Activated naive CD8-positive, alpha-beta T cell treated with anti-CD3 and anti-CD28 coated beads, Interleukin-2, amount 50 U/mL, for 24 hours (primary cell): ENCODE data around the gene DNAH5.

Experiments used
- ATAC-seq: fragments of 150-1000 bp; cut with Tn5 transposase; one replicate; pipeline ENCODE4 v1.10.0; 2021
- DNase-seq: peaks from one replicate; pipeline ENCODE4 v3.0.0; 2021
- H3K27ac Mint-ChIP-seq: one replicate; pipeline ENCODE4 v1.8.0; 2021; ENCODE audit warnings: mild to moderate bottlenecking, mixed read lengths
- H3K27me3 Mint-ChIP-seq: one replicate; pipeline ENCODE4 v1.8.0; 2021; ENCODE audit warnings: mixed read lengths
- H3K36me3 Mint-ChIP-seq: one replicate; pipeline ENCODE4 v1.8.0; 2021; ENCODE audit warnings: low read depth, mixed read lengths
- H3K4me1 Mint-ChIP-seq: one replicate; pipeline ENCODE4 v1.8.0; 2021; ENCODE audit warnings: mixed read lengths
- H3K4me3 Mint-ChIP-seq: one replicate; pipeline ENCODE4 v1.8.0; 2021; ENCODE audit warnings: mild to moderate bottlenecking, moderate library complexity, mixed read lengths
- H3K9me3 Mint-ChIP-seq: one replicate; pipeline ENCODE4 v1.8.0; 2021; ENCODE audit warnings: mixed read lengths

DNAH5 gene

DNA sequence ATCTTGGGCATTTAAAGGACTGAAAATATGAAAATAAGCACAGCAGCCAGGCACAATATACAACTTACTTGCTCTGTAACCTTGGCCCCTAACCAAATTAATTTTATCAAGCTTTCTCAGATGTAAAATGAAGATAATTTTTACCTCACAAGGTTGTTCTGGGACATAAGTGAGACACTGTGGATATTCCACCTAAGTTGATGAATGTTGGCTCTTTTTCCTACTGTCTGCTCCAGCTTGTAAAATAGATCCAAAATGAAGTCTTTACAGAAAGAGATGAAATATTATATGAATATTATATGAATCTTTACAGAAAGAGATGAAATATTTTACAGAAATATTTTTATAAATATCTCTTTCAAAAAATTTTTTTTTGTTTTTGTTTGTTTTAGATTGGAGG, 270.1 kb downstream of the DNAH5 start:
- peaks cover 19% of the 10 kb centered on the region for H3K9me3 Mint-ChIP-seq
- H3K4me3 Mint-ChIP-seq: no peak overlapping the region
- no peaks in the 10 kb centered on the region for H3K36me3 Mint-ChIP-seq
- DNase-seq: no peak
- H3K4me1 Mint-ChIP-seq: no peaks in the 10 kb centered on the region
- no peaks in the 10 kb centered on the region for H3K27me3 Mint-ChIP-seq
- no peak for ATAC-seq
- H3K27ac Mint-ChIP-seq: no peak overlapping the region

DNA sequence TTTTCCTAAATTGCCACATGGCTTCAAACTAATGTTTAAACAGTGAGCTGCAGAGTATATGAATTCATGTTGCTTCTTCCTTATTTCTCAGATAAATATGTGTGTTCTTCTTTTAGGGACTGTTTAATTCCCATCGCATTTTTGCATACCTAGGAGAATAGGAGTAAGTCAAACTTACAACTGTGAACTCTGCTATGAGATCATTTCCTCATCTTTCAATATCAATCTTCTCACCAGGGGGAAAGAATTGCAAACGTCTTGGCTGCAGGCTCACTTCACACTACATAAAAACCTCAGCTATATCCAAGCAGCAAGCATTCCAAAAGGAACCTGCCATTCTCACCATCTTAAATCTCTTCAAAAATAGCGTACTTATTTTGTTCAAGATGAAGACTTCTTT, 271.0 kb downstream of the DNAH5 start:
- H3K36me3 Mint-ChIP-seq: no peaks in the 10 kb centered on the region
- peaks cover 19% of the 10 kb centered on the region for H3K9me3 Mint-ChIP-seq
- no peaks in the 10 kb centered on the region for H3K4me1 Mint-ChIP-seq
- DNase-seq (no peak), ATAC-seq (no peak)
- no peaks in the 10 kb centered on the region for H3K27me3 Mint-ChIP-seq
- no peak overlapping the region for H3K27ac Mint-ChIP-seq
- no peak overlapping the region for H3K4me3 Mint-ChIP-seq

DNA sequence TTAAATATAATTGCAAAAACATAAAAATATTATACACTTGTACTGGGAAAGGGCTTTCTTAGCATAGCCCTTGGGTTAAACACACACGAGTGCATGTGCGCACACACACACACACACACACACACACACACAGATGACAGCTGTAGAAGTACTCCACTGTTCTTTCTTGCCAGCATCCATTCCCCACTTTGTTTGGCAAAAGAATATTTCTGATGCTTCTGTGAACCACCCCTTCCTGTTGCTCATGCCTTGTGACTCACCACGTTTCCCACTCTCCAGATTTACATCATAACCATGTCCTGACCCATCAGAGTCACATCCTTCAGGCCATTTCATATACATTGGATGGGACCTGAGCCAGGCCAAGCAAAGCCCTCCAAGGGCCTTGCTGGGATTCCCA, 280.1 kb downstream of the DNAH5 start:
- Mint-ChIP-seq H3K36me3 (no peaks in the 10 kb centered on the region), H3K4me1 (no peaks in the 10 kb centered on the region), H3K9me3 (peaks cover 8% of the 10 kb centered on the region), H3K27me3 (no peaks in the 10 kb centered on the region), H3K4me3 (no peak overlapping the region), H3K27ac (no peak overlapping the region)
- no peak for DNase-seq
- ATAC-seq: no peak

DNA sequence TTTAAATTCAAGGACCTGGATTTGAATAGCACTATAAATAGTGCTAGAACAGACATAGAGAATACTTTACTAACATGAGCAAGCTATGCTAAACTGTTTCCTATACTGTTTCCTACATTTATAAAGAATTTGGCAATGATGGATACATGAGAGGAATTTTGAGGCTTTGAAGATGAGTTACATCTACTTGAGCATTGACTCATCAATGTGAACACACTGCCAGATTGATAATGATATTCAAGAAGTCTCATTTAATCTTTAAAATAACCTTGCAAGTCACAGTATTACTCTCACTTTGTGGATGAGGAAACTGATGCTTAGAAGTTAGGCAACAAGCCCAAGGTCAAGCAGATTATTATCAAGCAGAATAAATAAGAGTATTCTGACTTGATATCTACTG, 281.9 kb downstream of the DNAH5 start:
- Mint-ChIP-seq H3K27me3 (no peaks in the 10 kb centered on the region), H3K36me3 (no peaks in the 10 kb centered on the region)

DNA sequence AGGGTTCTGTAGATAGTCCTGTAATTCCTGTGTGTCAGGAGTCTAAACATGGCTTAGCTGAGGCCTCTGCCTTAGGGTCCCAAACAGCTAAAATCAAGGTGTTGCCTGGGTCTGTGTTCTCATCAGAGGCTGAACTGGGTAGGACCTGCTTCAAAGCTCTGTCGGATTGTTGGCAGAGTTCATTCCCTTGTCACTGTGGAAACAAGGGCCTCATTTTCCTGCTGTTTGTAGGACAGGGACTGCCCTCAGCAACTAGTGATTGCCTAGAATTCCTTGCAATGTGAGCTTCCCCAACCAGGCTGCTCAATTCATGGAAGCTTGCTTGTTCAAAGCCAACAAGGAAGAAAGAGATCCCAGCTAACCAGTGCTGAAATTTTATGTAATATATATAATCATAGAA, 283.2 kb downstream of the DNAH5 start:
- H3K9me3 Mint-ChIP-seq: peaks cover 8% of the 10 kb centered on the region
- H3K4me3 Mint-ChIP-seq: no peak overlapping the region
- no peak overlapping the region for H3K27ac Mint-ChIP-seq
- H3K27me3 Mint-ChIP-seq: no peaks in the 10 kb centered on the region
- no peaks in the 10 kb centered on the region for H3K36me3 Mint-ChIP-seq
- no peak for DNase-seq
- no peaks in the 10 kb centered on the region for H3K4me1 Mint-ChIP-seq
- no peak for ATAC-seq

More for the DNA sequence above, 281.9 kb downstream of the DNAH5 start:
- ATAC-seq (no peak), DNase-seq (no peak)
- Mint-ChIP-seq H3K27ac (no peak overlapping the region), H3K4me3 (no peak overlapping the region), H3K4me1 (no peaks in the 10 kb centered on the region), H3K9me3 (peaks cover 8% of the 10 kb centered on the region)

DNA sequence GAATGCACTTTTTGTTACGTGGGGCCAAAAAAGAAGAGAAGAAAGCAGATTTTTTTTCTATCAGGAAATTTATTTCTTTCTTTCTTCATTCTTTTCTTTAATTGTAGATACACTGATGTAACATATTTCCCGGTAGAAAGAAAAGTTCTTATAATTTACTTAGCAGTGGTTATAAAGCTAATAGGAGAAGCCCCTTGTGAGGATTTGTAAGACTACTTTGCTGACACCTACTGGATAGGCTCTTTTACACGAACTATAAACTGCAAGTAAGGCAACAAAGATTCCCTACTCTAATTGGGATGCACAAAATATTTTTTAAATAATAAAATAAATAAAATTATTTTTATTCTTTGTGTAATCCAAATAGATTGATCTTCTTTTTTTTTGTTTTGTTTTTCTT, 284.4 kb downstream of the DNAH5 start:
- Mint-ChIP-seq H3K9me3 (peaks cover 7% of the 10 kb centered on the region), H3K36me3 (no peaks in the 10 kb centered on the region), H3K27me3 (no peaks in the 10 kb centered on the region), H3K4me3 (no peak overlapping the region), H3K27ac (no peak overlapping the region), H3K4me1 (no peaks in the 10 kb centered on the region)
- no peak for DNase-seq
- ATAC-seq: no peak

DNA sequence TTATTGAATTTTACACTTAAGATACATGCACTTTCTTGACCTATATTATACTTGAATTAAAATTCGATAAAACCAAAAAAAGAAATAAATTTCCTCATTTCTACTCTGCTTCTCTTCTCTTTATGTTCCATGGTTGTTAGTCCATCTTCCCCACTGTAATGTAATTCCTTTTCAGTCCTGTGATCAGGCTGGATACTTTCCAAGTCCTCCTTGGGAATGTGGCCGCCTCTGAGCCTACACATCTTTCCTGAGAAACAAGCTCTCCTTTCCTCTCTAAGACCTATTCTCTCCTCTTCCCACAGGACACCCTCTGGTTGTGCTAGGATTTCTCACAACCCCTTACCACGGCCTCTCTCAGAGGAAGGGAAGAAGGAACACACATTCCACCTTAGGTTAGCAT, 285.1 kb downstream of the DNAH5 start:
- Mint-ChIP-seq H3K9me3 (peaks cover 6% of the 10 kb centered on the region), H3K4me1 (no peaks in the 10 kb centered on the region), H3K36me3 (no peaks in the 10 kb centered on the region), H3K27me3 (no peaks in the 10 kb centered on the region), H3K27ac (no peak overlapping the region), H3K4me3 (no peak overlapping the region)
- ATAC-seq (no peak), DNase-seq (no peak)

DNA sequence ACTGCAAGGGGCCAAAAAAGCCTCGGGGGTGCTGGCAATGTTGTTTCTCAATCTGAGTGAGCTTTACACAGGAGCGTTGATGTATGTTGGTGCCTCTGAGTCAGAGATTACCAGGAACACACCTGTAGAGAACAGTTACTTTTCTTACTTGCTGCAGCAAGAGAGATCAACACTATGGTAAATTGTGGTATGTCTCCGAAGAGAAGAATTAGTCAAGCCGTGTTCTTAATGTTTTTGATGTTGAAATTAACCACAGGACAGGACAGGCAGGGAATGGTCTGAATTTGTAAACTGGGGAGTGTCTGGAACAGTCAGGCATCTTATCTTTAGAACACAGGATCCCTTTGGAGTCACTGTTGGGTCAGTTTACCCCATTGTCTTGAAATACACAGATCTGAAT, 285.7 kb downstream of the DNAH5 start:
- Mint-ChIP-seq H3K9me3 (peaks cover 9% of the 10 kb centered on the region), H3K4me3 (no peak overlapping the region), H3K27ac (no peak overlapping the region), H3K36me3 (no peaks in the 10 kb centered on the region), H3K27me3 (no peaks in the 10 kb centered on the region), H3K4me1 (no peaks in the 10 kb centered on the region)
- ATAC-seq (no peak), DNase-seq (no peak)

DNA sequence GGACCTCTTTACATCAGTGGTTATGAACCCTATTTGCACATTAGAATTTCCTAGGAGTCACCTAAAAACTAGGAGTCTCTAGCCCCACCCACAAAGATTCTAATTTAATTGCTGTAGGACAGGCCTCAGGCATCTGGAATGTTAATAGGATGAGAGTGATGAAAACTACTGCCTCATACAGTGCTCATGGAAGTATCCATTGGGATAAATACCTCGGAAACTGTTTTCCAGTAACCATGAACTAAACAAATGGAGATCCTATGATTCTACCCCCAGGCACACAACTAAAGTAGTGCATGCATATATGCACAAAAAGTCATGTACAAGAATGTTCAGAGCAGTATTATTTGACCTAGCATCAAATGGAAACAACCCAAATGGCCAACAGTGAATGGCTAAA, 286.3 kb downstream of the DNAH5 start:
- no peak overlapping the region for H3K4me3 Mint-ChIP-seq
- ATAC-seq: no peak
- H3K9me3 Mint-ChIP-seq: peaks cover 11% of the 10 kb centered on the region
- no peak for DNase-seq
- H3K36me3 Mint-ChIP-seq: no peaks in the 10 kb centered on the region
- H3K27me3 Mint-ChIP-seq: no peaks in the 10 kb centered on the region
- H3K4me1 Mint-ChIP-seq: no peaks in the 10 kb centered on the region
- no peak overlapping the region for H3K27ac Mint-ChIP-seq

DNA sequence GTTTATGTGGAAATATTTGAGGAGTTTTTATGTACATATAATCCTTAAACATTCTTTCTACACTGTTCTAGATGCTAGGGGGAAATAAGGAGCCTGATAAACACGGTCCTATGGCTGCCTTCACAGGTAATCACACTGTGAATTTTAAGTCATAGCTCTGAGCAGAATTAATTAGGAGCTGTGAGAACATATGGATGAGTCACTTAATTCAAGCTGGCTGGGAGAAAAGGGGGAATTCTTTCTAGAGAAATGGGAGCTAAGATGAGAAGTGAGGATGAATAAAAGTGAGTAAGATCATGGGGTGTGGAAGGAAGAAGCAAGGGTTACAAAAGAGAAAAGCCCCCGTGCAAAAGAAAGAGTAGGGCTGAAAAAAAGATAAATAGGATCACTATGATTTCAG, 290.8 kb downstream of the DNAH5 start:
- Mint-ChIP-seq H3K4me3 (no peak overlapping the region), H3K4me1 (no peaks in the 10 kb centered on the region), H3K27me3 (no peaks in the 10 kb centered on the region), H3K27ac (no peak overlapping the region), H3K36me3 (no peaks in the 10 kb centered on the region), H3K9me3 (peaks cover 11% of the 10 kb centered on the region)
- DNase-seq (no peak), ATAC-seq (no peak)

DNA sequence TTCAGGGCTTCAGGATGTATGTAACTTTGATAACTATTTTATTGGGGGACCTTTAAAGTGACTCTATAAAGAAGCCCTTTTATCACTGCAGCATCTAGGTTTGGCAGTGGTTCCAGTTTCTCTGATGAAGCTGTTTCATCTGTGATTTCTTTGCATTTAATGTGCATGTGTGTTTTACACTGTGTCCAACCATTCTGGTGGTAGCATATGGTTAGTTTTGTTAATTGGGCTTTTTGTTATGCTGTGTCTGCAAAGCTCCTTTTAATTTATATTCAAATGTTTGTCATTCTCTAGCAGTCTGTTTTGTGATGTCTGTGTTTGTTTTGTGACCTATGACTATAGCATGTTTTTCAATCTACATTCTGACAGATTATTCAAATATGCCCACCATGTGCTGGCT, 294.8 kb downstream of the DNAH5 start:
- no peak for DNase-seq
- no peaks in the 10 kb centered on the region for H3K36me3 Mint-ChIP-seq
- H3K9me3 Mint-ChIP-seq: peaks cover 7% of the 10 kb centered on the region
- no peaks in the 10 kb centered on the region for H3K27me3 Mint-ChIP-seq
- no peak overlapping the region for H3K4me3 Mint-ChIP-seq
- no peaks in the 10 kb centered on the region for H3K4me1 Mint-ChIP-seq
- H3K27ac Mint-ChIP-seq: no peak overlapping the region
- no peak for ATAC-seq

DNA sequence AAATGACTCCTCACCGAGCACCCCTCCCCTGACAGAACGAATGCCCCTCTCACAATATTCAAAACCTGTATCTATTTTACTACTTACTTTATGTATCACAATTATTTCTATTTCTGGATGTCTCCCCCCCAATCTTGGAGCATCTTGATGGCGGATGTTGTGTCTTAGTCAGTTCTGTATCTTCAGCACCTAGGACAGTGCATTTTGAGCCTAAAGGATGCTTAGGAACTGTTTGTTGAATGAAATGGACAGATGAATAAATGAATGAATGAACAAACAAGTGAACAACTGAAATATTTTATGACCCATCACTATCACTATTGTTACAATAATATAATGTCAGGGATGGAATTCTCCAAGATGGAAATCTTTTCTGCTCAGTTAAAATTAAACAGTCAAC, 295.7 kb downstream of the DNAH5 start:
- H3K36me3 Mint-ChIP-seq: no peaks in the 10 kb centered on the region

DNA sequence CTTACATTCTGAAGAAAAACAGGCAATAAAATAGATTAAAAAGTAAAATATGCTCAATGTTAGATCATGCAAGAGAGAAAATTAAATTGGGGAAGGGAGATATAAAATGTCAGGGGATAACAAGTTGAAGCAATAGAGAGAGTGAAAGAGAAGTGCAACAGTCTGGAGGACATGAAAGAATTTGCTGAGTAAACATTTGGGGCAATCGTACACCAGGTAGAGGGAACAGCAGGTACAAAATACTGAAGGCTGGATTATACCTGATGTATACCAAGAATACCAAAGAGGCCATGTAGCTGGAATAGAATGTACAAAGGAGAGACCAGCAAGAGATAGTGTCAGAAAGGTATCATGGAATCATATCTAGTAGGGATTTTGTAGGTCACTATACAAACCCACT, 300.8 kb downstream of the DNAH5 start:
- Mint-ChIP-seq H3K4me3 (no peak overlapping the region), H3K27ac (no peak overlapping the region), H3K27me3 (no peaks in the 10 kb centered on the region), H3K9me3 (peaks cover 6% of the 10 kb centered on the region), H3K36me3 (no peaks in the 10 kb centered on the region), H3K4me1 (no peaks in the 10 kb centered on the region)
- ATAC-seq (no peak), DNase-seq (no peak)

More for the DNA sequence above, 295.7 kb downstream of the DNAH5 start:
- H3K9me3 Mint-ChIP-seq: peaks cover 3% of the 10 kb centered on the region
- H3K4me1 Mint-ChIP-seq: no peaks in the 10 kb centered on the region
- no peak for ATAC-seq
- H3K27ac Mint-ChIP-seq: no peak overlapping the region
- H3K27me3 Mint-ChIP-seq: no peaks in the 10 kb centered on the region
- DNase-seq: no peak
- no peak overlapping the region for H3K4me3 Mint-ChIP-seq

DNA sequence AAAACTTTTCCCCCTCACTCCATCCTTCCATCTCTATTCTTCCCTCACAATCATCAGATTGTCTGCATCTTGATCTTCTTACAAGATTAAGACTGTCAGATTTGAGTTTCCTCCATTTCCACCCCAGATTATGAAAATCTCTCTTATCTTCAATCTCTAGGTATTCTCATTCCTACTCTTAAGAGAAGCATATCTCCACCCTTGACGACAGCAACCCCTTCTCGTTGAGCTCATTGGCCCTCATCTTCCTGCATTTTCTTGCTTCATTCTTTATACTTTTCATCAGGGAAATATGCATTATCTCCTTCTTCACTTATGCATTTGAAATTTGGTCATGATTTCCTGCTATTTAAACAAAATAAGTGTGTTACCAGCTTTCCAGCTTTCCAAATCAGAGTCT, 301.3 kb downstream of the DNAH5 start:
- no peaks in the 10 kb centered on the region for H3K36me3 Mint-ChIP-seq
- DNase-seq (no peak), ATAC-seq (no peak)
- no peaks in the 10 kb centered on the region for H3K27me3 Mint-ChIP-seq
- H3K4me3 Mint-ChIP-seq: no peak overlapping the region
- no peak overlapping the region for H3K27ac Mint-ChIP-seq
- H3K4me1 Mint-ChIP-seq: no peaks in the 10 kb centered on the region
- peaks cover 6% of the 10 kb centered on the region for H3K9me3 Mint-ChIP-seq
